DND-41 (cell line): ENCODE data around the gene SIRT7.

Source experiments
- ATAC-seq: fragments of 200-7000 bp; cut with Tn5 transposase; 3 replicates; pipeline ENCODE4 v1.9.1; 2021; ENCODE audit warnings: low read depth; ENCODE audit not compliant: insufficient read depth
- DNase-seq: peaks from one replicate; pipeline ENCODE4 v3.0.0-alpha.2; 2020
- H2AFZ ChIP-seq: 2 replicates; pipeline ENCODE4 v1.6.0; 2012; ENCODE audit warnings: low read depth, low read length
- H3K27ac ChIP-seq: 2 replicates; pipeline ENCODE4 v1.5.1; 2012; ENCODE audit warnings: low read length, inconsistent platforms
- H3K27me3 ChIP-seq: fragments of 200-600 bp; sonication (generic); 2 replicates; pipeline ENCODE4 v1.6.0; 2012; ENCODE audit warnings: low read length, mild to moderate bottlenecking, inconsistent platforms; ENCODE audit not compliant: insufficient read depth, poor library complexity
- H3K36me3 ChIP-seq: 2 replicates; pipeline ENCODE4 v1.5.1; 2012; ENCODE audit warnings: low read length, inconsistent platforms; ENCODE audit not compliant: insufficient read depth
- H3K4me1 ChIP-seq: 2 replicates; pipeline ENCODE4 v1.5.1; 2012; ENCODE audit warnings: mild to moderate bottlenecking, low read length; ENCODE audit not compliant: insufficient read depth
- H3K4me2 ChIP-seq: 2 replicates; pipeline ENCODE4 v1.6.0; 2012; ENCODE audit warnings: mild to moderate bottlenecking, moderate library complexity, low read length, inconsistent platforms; ENCODE audit not compliant: insufficient read depth
- H3K4me3 ChIP-seq, 2 experiments: fragments of 200-600 bp in 1 of 2; shearing (Covaris generic) in 1 of 2; 2 replicates each; pipeline ENCODE4 v1.5.1; 2012 to 2016; ENCODE audit warnings: inconsistent platforms in 2 of 2, low read length in 2 of 2, mild to moderate bottlenecking in 2 of 2, low read depth in 1 of 2, moderate library complexity in 1 of 2
- H3K79me2 ChIP-seq: 2 replicates; pipeline ENCODE4 v1.6.0; 2012; ENCODE audit warnings: low read length, inconsistent platforms; ENCODE audit not compliant: insufficient read depth
- H3K9ac ChIP-seq: 2 replicates; pipeline ENCODE4 v1.6.0; 2012; ENCODE audit warnings: low read depth, mild to moderate bottlenecking, inconsistent platforms, low read length, moderate library complexity
- H3K9me3 ChIP-seq: 2 replicates; pipeline ENCODE4 v1.5.1; 2012; ENCODE audit warnings: low read length, moderate library complexity, mild to moderate bottlenecking, inconsistent platforms; ENCODE audit not compliant: insufficient read depth, severe bottlenecking
- H4K20me1 ChIP-seq: 2 replicates; pipeline ENCODE4 v1.6.0; 2012; ENCODE audit warnings: low read length; ENCODE audit not compliant: insufficient read depth
- CTCF ChIP-seq: IDR thresholded peaks from 2 replicates; pipeline ENCODE4 v1.5.1; 2012; ENCODE audit warnings: borderline replicate concordance, low read length, moderate library complexity, mild to moderate bottlenecking; ENCODE audit not compliant: poor library complexity, severe bottlenecking; ENCODE audit errors: extremely low read depth
- EZH2 ChIP-seq: IDR thresholded peaks from 3 replicates; pipeline ENCODE4 v1.6.1; 2012; ENCODE audit warnings: borderline replicate concordance, low read depth, mild to moderate bottlenecking, moderate library complexity, low read length, inconsistent platforms; ENCODE audit not compliant: severe bottlenecking

SIRT7 gene

GRCh38 chr17:81870131-81870980 is 47.6 kb downstream of the SIRT7 start:
- Histone ChIP-seq H2AFZ (no peak overlapping the region; the same call in 1 of the 2 replicates), H3K9me3 (no peaks in the 10 kb centered on the region), H3K27ac (peak overlapping the region; percentile 73), H3K79me2 (peaks cover 61% of the 10 kb centered on the region), H3K36me3 (peaks cover 49% of the 10 kb centered on the region), H3K27me3 (no peaks in the 10 kb centered on the region), H3K4me3 (peak overlapping the region; percentile 74 to 83), H4K20me1 (peaks cover 52% of the 10 kb centered on the region), H3K9ac (peak overlapping the region; percentile 99), H3K4me2 (peak overlapping the region; percentile 85), H3K4me1 (peaks cover 36% of the 10 kb centered on the region)
- DNase-seq (peak; percentile 62), ATAC-seq (peak; percentile 19)
- TF ChIP-seq EZH2 (no peak), CTCF (no peak)

- H3K27ac ChIP-seq = peak overlapping the region; percentile 73
- peaks cover 56% of the 10 kb centered on the region for H3K36me3 ChIP-seq
- H3K9me3 ChIP-seq = no peaks in the 10 kb centered on the region
- ATAC-seq = no peak
- H3K4me2 ChIP-seq = peak overlapping the region; percentile 85
- H4K20me1 ChIP-seq = peaks cover 55% of the 10 kb centered on the region
- H3K4me3 ChIP-seq = peak overlapping the region; percentile 74 to 83; a peak in 3 of 4 replicates
- TF ChIP-seq CTCF = peak; percentile 62
- no peak for TF ChIP-seq EZH2
- H3K27me3 ChIP-seq = no peaks in the 10 kb centered on the region
- H3K9ac ChIP-seq = peak overlapping the region; percentile 99
- H3K4me1 ChIP-seq = peaks cover 36% of the 10 kb centered on the region
- no peak for DNase-seq
- no peak overlapping the region for H2AFZ ChIP-seq
- peaks cover 61% of the 10 kb centered on the region for H3K79me2 ChIP-seq
Observed at GRCh38 chr17:81869221-81870130, 48.5 kb downstream of the SIRT7 start.

GRCh38 chr17:81868674-81869220 is 49.2 kb downstream of the SIRT7 start:
- Histone ChIP-seq H3K27ac (no peak overlapping the region; the same call in 1 of the 2 replicates), H3K4me2 (peak overlapping the region; percentile 85; the same call in 1 of the 2 replicates), H3K79me2 (peaks cover 66% of the 10 kb centered on the region), H3K4me1 (peaks cover 36% of the 10 kb centered on the region), H3K27me3 (no peaks in the 10 kb centered on the region), H2AFZ (no peak overlapping the region), H3K36me3 (peaks cover 63% of the 10 kb centered on the region), H3K9me3 (no peaks in the 10 kb centered on the region), H4K20me1 (peaks cover 62% of the 10 kb centered on the region), H3K9ac (peak overlapping the region; percentile 99), H3K4me3 (peak overlapping the region in 1 of 2 experiments; percentile 83; a peak in 1 of 4 replicates)
- ATAC-seq (no peak), DNase-seq (no peak)
- TF ChIP-seq CTCF = no peak
- TF ChIP-seq EZH2 = no peak
